KOPT-K1 (cell line): Measurements from ENCODE around the gene NEU3.
"Not testable (repeated sequence)": the region's sequence is repeated elsewhere in the genome, so short reads cannot be mapped to it uniquely, and the experiment has no call there.

Source experiments
- H3K27ac ChIP-seq: fragments of 200-600 bp; sonication (generic); 2 replicates; pipeline ENCODE4 v1.5.1; 2016; ENCODE audit warnings: antibody characterized with exemption, mild to moderate bottlenecking, low read depth, low read length; ENCODE audit not compliant: poor library complexity, severe bottlenecking
- H3K36me3 ChIP-seq: fragments of 200-600 bp; sonication (generic); 2 replicates; pipeline ENCODE4 v1.5.1; 2017; ENCODE audit warnings: antibody characterized with exemption, mild to moderate bottlenecking, low read length, moderate library complexity; ENCODE audit not compliant: insufficient read depth
- H3K9me3 ChIP-seq: fragments of 200-600 bp; sonication (generic); 2 replicates; pipeline ENCODE4 v1.5.1; 2017; ENCODE audit warnings: antibody characterized with exemption, low read length, mild to moderate bottlenecking; ENCODE audit not compliant: insufficient read depth, poor library complexity, severe bottlenecking

NEU3 gene

DNA sequence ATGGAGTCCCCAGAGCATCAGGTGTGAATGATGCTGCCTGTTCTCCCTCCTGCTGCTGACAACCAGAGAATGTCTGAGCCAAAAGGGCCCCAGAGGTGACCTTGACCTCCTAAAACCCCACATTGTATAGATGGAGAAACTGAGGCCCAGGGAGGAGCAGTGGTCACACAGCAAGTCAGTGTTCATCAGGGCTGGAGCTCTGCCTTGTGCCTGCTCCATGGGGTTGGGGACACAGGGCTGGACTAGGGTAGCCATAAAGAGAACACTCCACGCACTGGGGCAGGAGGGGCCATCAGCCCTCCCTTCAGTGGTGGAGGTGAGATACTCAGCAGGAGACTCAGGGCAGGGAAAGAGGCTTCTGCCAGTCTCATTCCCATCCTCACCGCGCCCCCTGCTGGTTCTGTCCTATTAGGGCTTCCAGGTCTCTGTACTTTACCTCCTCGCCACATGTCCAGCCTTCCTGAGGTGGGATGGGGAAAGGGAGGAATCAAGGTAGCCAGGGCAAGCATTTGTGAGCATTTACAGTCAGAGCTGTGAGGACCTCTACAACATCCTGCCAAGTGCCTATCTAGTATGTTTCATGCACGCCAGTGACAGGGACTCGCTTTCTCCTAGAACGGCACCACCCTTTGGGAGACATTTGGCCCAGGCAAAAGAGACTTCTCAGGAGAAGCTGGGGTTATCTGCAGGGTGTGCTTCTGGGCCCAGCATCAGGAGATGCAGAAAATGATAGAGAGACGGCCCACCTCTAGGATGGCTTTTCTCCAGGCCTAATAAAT is 43.2 kb downstream of the NEU3 start:
- Histone ChIP-seq H3K36me3 (no peaks in the 10 kb centered on the region), H3K9me3 (no peaks in the 10 kb centered on the region), H3K27ac (no peak overlapping the region)

DNA sequence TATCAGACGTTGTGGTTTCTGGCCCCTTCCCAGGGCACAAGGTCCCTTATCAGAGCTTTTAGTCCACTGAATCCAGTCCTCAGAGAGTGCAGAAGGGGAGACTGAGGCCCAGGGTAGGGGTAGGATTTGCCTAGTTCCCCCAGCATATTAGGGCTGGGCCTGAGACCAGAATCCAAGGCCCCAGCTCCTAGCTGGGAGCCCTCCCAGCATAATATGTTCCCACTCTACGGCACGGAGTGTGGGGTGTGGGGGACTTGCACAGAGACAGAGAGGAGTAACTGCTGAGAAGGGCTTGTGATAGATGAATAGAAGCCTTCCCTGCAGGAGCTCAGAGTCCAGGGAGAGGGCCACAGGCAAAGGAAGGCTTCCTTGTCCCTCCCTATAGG is 43.8 kb downstream of the NEU3 start:
- Histone ChIP-seq H3K36me3 (no peaks in the 10 kb centered on the region), H3K27ac (no peak overlapping the region), H3K9me3 (no peaks in the 10 kb centered on the region)

DNA sequence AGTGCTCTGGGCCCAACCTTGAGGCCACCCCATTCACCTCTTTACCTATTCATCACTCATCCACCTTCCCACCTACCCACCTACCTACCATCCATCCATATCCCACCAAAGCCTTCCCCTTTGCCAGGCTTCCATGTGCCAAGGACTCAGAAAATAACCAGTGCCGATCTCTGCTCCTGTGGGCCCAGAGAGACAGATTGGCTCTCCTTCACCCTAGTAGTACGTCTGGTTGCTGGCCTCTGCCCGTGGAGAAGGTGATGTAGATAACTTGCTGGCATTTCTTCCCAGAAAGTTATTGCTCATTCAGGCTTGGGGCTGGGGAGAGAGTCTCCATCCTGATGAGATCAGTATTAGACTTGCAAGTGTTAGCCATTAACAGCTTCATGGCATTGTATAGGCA is 45.2 kb downstream of the NEU3 start:
- H3K9me3 ChIP-seq: no peaks in the 10 kb centered on the region
- no peaks in the 10 kb centered on the region for H3K36me3 ChIP-seq
- H3K27ac ChIP-seq: no peak overlapping the region

DNA sequence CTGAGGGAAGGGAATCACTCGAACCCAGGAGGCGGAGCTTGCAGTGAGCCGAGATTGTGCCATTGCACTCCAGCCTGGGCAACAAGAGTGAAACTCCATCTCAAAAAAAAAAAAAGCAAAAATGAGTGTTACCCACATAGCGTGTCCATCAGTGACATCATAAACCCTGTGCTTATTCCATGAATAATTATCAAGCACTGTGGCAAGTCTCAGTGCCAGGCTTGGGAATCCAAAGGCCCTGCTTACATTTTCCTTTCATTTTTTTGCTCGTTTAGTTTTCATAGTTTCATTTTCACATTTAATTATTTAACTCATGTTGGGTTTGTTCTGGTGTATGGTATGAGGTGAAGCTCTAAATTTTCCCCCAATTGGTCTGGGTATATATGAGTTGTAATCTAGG is 46.5 kb downstream of the NEU3 start:
- Histone ChIP-seq H3K36me3 (no peaks in the 10 kb centered on the region), H3K27ac (no peak overlapping the region), H3K9me3 (no peaks in the 10 kb centered on the region)

DNA sequence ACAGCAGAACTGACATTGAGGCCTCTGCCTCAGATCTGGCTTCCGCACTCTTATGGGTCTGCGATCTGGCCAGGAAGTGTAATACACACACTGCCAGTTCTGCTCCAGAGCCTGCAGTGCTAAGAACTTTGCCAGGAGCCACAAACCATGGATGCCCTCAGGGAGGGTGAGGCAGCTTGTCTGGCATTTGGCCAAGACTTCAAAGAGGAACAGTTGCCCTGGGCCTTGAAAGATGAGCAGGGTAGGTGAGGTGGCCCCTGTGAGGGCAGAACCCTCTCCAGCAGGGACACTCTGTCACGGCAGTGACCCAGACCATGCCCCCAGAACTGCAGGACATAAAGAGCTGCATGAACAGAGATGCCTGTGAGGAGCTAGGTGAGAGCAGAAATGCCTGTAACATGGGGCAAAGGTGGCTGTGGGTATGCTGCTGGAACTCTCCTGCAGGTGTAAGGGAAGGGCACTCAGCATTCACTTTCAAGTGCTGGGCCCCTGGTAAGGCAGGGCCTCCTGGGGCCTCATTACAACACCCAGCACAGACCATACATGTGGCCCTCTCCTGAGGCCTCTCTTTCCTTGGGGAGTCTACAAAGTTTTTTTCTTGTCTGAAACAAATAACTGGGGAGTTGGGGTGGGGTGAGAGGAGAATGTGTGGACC is 47.3 kb downstream of the NEU3 start:
- no peaks in the 10 kb centered on the region for H3K36me3 ChIP-seq
- H3K27ac ChIP-seq: peak overlapping the region; percentile 4
- no peaks in the 10 kb centered on the region for H3K9me3 ChIP-seq

DNA sequence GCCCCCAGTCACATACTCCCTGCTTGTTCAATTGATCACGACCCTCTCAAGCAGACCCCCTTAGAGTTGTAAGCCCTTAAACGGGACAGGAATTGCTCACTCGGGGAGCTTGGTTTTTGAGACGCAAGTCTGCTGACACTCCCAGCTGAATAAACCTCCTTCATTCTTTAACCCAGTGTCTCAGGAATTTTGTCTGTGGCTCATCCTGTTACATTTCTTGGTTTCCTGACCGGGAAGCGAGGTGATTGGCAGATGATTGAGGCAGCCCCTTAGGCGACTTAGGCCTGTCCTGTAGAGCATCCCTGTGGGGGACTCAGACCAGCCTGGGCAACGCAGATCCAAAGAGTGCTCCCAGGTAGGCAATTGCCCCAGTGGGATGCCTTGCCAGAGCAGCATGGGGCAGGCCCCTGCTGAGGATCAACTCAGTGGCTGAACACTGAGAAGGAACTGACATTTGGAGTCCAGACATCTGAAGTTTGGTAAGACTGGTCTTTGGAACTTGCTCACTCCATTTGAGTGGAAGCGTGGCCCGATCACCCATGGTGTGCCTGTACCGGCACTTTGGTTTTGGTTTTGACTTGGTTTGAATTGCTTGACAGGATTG is 51.5 kb downstream of the NEU3 start:
- no peaks in the 10 kb centered on the region for H3K36me3 ChIP-seq
- no peak overlapping the region for H3K27ac ChIP-seq

DNA sequence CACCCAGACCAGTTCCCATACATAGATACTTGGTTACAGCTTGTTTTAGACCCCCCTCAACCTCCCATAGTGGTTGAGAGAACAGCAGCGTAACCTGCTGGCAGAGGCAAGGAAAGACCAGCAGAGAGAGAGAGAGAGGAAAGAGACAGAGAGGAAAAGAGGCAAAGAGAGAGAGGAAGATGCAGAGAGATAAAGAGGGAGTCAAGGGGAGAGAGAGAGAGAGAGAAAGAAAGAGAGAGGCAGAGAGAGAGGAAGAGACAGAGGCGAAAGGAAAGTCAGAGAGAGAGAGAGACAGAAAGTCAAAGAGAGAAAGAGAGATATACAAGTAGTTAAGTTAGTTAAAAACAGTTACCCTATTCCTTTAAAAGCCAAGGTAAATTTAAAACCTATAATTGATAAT is 52.5 kb downstream of the NEU3 start:
- Histone ChIP-seq H3K27ac (no peak overlapping the region), H3K9me3 (no peaks in the 10 kb centered on the region), H3K36me3 (no peaks in the 10 kb centered on the region)

More for the DNA sequence above, 51.5 kb downstream of the NEU3 start:
- H3K9me3 ChIP-seq: no peaks in the 10 kb centered on the region

DNA sequence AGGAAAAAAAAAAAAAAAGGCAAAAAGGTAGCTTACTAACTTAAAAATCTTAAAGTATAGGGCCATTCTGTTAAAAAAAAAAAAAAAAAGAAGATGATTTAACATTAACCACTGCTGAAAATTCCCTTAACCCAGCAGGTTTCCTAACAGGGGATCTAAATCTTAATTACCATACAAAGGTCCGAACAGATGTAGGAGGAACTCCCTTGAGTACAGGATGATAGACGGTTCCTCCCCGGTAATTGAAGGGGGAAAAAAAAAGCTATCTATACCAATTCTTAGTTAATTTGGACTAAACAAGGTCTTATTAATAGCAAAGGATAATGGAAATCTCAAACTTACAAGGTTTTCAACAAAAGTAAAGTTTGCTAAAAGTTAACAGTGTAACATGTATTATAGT is 53.1 kb downstream of the NEU3 start:
- not testable (repeated sequence) for H3K27ac ChIP-seq, H3K9me3 ChIP-seq, H3K36me3 ChIP-seq

DNA sequence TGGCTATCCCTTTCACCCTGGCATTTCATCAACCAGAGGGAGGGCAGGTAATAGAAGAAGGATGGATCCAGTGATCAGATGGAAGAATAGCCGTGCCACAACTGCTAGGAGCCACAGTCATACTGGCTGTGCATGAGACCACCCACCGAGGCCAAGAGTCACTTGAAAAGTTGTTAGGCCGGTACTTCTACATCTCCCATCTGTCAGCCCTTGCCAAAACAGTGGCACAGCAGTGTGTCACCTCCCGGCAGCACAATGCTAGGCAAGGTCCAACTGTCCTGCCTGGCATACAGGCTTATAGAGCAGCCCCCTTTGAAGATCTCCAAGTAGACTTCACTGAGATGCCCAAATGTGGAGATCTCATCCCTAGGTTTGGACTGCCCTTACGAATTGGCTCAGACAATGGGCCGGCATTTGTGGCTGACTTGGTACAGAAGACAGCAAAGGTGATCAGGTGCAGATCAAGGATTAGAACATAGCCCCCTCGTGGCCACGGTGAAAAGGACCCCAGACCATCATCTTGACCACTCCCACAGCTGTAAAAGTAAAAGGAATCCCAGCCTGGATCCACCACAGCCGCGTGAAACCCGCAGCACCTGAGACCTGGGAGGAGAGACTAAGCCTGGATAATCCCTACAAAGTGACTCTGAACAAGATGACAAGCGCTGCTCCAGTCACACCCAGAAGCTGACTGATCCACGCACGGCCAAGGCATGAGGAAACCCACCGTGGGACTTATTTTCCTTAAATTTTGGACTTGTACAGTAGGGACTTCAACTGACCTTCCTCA is 55.8 kb downstream of the NEU3 start:
- H3K36me3 ChIP-seq, H3K27ac ChIP-seq, H3K9me3 ChIP-seq: not testable (repeated sequence)

DNA sequence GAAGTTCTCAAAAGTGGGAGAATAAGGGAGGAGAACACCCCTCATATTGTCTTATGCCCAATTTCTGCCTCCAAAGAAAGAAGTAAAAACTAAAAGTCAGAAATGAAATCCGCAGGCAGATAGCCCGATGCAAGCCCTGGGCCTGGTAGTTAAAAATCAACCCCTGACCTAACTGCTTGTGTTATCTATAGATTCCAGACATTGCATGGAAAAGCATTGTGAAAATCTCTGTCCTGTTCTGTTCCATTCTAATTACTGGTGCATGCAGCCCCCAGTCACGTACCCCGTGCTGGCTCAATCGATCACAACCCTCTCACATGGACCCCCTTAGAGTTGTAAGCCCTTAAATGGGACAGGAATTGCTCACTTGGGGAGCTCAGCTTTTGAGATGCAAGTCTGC is 57.9 kb downstream of the NEU3 start:
- H3K27ac ChIP-seq, H3K9me3 ChIP-seq, H3K36me3 ChIP-seq: not testable (repeated sequence)

DNA sequence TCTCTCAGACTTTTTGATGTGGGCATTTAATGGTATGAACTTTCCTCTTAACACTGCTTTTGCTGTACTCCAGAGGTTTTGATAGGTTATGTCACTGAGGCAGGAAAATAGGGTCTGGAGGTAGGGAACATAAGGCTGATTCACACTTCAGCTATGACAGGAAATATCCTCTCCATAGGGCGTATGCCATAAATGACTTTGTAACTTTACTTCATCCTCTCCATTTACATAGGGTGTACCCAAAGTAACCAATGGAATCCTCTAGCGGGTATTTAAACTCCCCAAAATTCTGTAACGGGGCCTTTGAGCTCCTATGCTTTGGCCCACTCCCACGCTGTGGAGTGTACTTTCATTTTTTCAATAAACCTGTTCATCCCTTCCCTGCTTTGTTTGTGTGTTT is 58.5 kb downstream of the NEU3 start:
- Histone ChIP-seq H3K36me3 (no peaks in the 10 kb centered on the region), H3K27ac (no peak overlapping the region), H3K9me3 (peaks cover under 1% of the 10 kb centered on the region)

DNA sequence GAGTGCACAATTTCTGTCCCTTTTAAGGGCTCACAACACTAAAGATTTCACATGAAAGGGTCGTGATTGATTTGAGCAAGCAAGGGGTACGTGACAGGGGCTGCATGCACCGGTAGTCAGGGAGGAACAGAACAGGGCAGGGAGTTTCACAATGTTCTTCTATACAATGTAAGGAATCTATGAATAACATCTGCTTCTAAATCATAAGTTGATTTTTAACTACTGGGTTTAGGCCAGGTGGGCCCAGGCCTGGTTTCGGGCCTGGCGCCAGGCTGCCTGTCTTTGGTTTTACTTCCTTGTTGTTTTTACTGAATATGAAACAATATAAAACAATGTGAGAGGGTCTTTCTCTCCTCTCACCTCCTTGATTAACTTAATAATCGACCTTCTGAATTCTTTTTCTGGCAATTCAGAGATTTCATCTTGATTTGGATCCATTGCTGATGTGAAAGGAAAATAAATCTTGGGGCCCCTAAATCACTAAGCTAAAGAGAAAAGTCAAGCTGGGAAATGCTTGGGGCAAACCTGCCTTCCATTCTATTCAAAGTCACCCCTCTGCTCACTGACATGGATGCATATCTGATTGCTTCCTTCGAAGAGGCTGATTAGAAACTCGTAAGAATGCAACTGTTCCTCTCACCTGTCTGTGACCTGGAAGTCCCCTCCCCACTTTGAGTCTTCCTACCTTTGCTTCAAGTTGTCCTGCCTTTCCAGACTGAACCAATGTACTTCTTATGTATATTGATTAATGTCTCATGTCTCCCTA is 61.0 kb downstream of the NEU3 start:
- H3K36me3 ChIP-seq, H3K27ac ChIP-seq: not testable (repeated sequence)
- peaks cover 12% of the 10 kb centered on the region for H3K9me3 ChIP-seq

DNA sequence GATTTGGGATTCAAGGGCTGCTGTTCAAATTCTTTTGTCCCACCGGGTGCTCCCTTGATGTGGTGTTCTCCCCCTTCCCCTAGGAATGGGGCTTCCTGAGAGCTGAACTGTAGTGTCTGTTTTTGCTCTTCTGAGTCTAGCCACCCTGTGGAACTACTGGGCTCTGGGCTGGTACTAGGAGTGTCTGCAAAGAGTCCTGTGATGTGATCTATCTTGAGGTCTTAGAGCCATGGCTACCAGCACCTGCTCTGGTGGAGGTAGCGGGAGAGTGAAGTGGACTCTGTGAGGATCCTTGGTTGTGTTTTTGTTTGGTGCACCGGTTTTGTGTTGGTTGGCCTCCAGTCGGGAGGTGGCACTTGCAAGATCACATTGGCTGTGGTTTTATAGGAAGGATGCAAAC is 61.8 kb downstream of the NEU3 start:
- H3K27ac ChIP-seq: no peak overlapping the region
- no peaks in the 10 kb centered on the region for H3K36me3 ChIP-seq
- peaks cover 12% of the 10 kb centered on the region for H3K9me3 ChIP-seq

DNA sequence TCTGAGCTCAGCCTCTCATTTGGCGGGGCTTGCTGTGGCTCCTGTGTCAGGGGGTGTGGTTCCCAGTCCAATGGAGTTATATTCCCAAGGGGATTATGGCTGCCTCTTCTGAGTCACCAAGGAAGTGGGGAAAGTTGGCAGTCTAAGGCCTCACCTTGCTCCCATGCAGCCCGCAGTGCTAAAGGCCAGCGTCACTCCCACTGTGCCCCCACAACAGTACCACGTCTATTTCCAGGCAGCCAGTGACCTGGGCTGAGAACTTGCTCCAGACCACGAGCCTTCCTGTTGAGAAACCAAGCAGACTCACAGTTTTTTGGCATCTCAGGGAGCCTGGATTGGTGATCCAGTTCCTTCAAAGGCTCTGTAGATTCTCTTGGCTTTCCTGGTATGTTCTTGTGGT is 62.3 kb downstream of the NEU3 start:
- Histone ChIP-seq H3K27ac (no peak overlapping the region), H3K9me3 (peaks cover 12% of the 10 kb centered on the region), H3K36me3 (no peaks in the 10 kb centered on the region)

DNA sequence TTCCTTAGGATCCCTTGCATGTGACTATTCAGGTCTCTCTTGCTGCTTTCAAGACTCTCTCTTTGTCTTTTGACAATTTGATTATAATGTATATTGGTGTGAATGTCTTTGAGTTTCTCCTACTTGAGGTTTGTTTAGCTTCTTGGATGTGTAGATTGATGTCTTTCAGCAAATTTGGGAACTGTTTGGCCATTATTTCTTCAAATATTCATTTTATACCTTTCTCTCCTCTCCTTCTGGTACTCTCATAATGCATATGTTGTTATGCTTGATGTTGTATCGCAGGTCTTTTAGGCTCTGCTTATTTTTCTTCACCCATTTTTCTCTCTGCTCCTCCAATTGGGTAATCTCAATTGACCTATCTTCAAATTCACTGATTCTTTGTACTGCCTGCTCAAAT is 63.7 kb downstream of the NEU3 start:
- Histone ChIP-seq H3K36me3 (no peaks in the 10 kb centered on the region), H3K27ac (no peak overlapping the region), H3K9me3 (peaks cover 12% of the 10 kb centered on the region)
